ENCODE data around the gene SUSD4. TPM values are rescaled to one million over a fixed set of nuclear protein-coding genes. Genes with fewer than 3 reads are reported as not detected.

Gene SUSD4
- total RNA-seq, 6 donors from 2014 or later, result 0.55 to 3.8 (median 2.9) TPM; not detected in 1

- no peaks in the 10 kb centered on the region for H3K4me1 ChIP-seq
- no peaks in the 10 kb centered on the region for H3K9me3 ChIP-seq
- ATAC-seq (ENCODE audit: low FRiP score in 2 of 2) (no peak), DNase-seq (no peak)
- no peak overlapping the region for H3K27ac ChIP-seq
- no peak overlapping the region for H3K4me3 ChIP-seq
- H3K36me3 ChIP-seq, result no peaks in the 10 kb centered on the region
- 87 to 91% methylated on average over 6 of the region's 6 CpGs for WGBS, 2 donors
- TF ChIP-seq EP300 (IDR thresholded peaks at IDR 0.05), result no peak
- no peak for TF ChIP-seq POLR2AphosphoS5 (IDR thresholded peaks at IDR 0.05)
- H3K27me3 ChIP-seq, result no peaks in the 10 kb centered on the region
Observed at GRCh38 chr1:223250632-223251015, 113.4 kb downstream of the SUSD4 start.

- no peak for ATAC-seq (ENCODE audit: low FRiP score in 2 of 2)
- H3K4me1 ChIP-seq, result no peaks in the 10 kb centered on the region
- no peaks in the 10 kb centered on the region for H3K9me3 ChIP-seq
- no peaks in the 10 kb centered on the region for H3K27me3 ChIP-seq
- no peak overlapping the region for H3K27ac ChIP-seq
- no peaks in the 10 kb centered on the region for H3K36me3 ChIP-seq
- 71 to 76% methylated on average over 3 of the region's 3 CpGs for WGBS, 2 donors
- no peak overlapping the region for H3K4me3 ChIP-seq
- TF ChIP-seq POLR2A (IDR thresholded peaks at IDR 0.05), result no peak
- TF ChIP-seq, protein P1, sequence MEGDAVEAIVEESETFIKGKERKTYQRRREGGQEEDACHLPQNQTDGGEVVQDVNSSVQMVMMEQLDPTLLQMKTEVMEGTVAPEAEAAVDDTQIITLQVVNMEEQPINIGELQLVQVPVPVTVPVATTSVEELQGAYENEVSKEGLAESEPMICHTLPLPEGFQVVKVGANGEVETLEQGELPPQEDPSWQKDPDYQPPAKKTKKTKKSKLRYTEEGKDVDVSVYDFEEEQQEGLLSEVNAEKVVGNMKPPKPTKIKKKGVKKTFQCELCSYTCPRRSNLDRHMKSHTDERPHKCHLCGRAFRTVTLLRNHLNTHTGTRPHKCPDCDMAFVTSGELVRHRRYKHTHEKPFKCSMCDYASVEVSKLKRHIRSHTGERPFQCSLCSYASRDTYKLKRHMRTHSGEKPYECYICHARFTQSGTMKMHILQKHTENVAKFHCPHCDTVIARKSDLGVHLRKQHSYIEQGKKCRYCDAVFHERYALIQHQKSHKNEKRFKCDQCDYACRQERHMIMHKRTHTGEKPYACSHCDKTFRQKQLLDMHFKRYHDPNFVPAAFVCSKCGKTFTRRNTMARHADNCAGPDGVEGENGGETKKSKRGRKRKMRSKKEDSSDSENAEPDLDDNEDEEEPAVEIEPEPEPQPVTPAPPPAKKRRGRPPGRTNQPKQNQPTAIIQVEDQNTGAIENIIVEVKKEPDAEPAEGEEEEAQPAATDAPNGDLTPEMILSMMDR (IDR thresholded peaks at IDR 0.05), result no peak
- no peak for TF ChIP-seq POLR2AphosphoS5 (IDR thresholded peaks at IDR 0.05)
- no peak for TF ChIP-seq EP300 (IDR thresholded peaks at IDR 0.05)
- no peak for DNase-seq
Observed at GRCh38 chr1:223249854-223250631, 113.9 kb downstream of the SUSD4 start.

DNA sequence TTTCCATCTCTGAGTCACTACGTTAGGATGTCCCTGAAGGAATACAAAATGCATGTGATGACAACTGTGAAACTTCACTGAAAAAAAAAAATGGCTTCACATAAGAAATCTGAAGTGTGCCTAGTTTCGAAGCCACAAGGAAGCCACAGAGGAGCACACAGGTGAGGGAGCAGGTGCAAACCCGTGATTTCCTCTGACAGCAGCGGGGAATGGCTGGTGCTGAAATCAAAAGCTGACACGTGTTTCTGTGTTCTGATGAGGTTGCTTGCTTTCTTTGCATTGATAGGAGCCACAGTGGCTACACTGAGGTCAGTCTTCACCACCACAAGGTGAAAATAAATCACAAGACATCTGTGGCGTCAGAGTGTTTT lies 115.2 kb downstream of the SUSD4 start:
- ATAC-seq (ENCODE audit: low FRiP score in 2 of 2) (no peak), DNase-seq (no peak)
- TF ChIP-seq EP300 (IDR thresholded peaks at IDR 0.05) (no peak), POLR2AphosphoS5 (IDR thresholded peaks at IDR 0.05) (no peak), POLR2A (IDR thresholded peaks at IDR 0.05) (no peak)
- TF ChIP-seq, protein P1 (IDR thresholded peaks at IDR 0.05), result no peak
- WGBS, 2 donors, result 78 to 80% methylated on average over 6 of the region's 6 CpGs
- no peak overlapping the region for H3K27ac ChIP-seq
- no peaks in the 10 kb centered on the region for H3K36me3 ChIP-seq
- no peaks in the 10 kb centered on the region for H3K27me3 ChIP-seq
- H3K9me3 ChIP-seq, result no peaks in the 10 kb centered on the region
- H3K4me3 ChIP-seq, result no peak overlapping the region
- H3K4me1 ChIP-seq, result no peaks in the 10 kb centered on the region

DNA sequence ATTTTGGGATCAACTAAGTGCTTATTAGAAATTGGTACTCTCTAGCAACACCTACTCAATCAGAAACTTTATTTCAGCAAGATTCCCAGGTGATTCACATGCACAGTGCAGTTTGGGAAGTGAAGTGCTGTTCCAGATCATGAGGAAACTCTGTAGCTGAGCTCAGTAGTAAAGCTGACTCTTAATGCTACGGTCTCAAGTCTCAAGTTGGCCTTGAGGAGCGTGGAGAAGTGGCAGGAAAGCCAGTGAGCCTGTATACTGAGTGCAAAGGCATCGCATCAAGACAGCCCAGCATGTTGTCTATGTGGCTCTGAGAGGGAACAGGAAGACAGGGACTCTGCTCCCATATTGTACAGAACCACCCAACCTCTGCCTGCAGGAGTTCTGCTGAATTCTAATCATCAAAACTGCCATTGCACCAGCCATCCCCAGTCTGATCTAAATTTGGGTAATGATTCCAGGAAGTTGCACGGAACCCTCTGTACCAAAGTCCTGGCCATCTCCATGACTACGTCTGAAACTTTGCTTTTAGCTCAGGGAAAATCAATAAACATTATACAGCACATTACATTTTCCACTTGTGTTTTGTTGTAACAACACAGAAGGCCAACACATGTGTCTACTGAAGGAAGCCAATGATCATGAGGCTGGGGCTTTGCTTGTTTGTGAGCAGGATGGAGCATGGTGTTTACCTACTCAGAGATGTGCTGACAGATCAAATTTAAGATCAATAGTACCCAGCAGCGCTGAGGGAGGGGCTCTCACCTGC lies 115.8 kb downstream of the SUSD4 start:
- no peak overlapping the region for H3K4me3 ChIP-seq
- H3K27ac ChIP-seq, result no peak overlapping the region
- WGBS, 2 donors, result 68 to 78% methylated on average over 6 of the region's 6 CpGs
- H3K9me3 ChIP-seq, result no peaks in the 10 kb centered on the region
- DNase-seq (no peak), ATAC-seq (ENCODE audit: low FRiP score in 2 of 2) (peak in 1 of 2 donors; percentile 32)
- H3K36me3 ChIP-seq, result no peaks in the 10 kb centered on the region
- TF ChIP-seq, protein P1 (IDR thresholded peaks at IDR 0.05), result no peak
- no peak for TF ChIP-seq EP300 (IDR thresholded peaks at IDR 0.05)
- no peak for TF ChIP-seq POLR2A (IDR thresholded peaks at IDR 0.05)
- no peak for TF ChIP-seq POLR2AphosphoS5 (IDR thresholded peaks at IDR 0.05)
- H3K4me1 ChIP-seq, result no peaks in the 10 kb centered on the region
- H3K27me3 ChIP-seq, result no peaks in the 10 kb centered on the region

- Histone ChIP-seq H3K4me1 (no peaks in the 10 kb centered on the region), H3K36me3 (no peaks in the 10 kb centered on the region), H3K27me3 (no peaks in the 10 kb centered on the region), H3K27ac (no peak overlapping the region), H3K9me3 (no peaks in the 10 kb centered on the region), H3K4me3 (no peak overlapping the region)
- ATAC-seq (ENCODE audit: low FRiP score in 2 of 2) (no peak), DNase-seq (no peak)
- TF ChIP-seq EP300 (IDR thresholded peaks at IDR 0.05) (no peak), POLR2A (IDR thresholded peaks at IDR 0.05) (no peak), POLR2AphosphoS5 (IDR thresholded peaks at IDR 0.05) (no peak)
- TF ChIP-seq, protein P1 (IDR thresholded peaks at IDR 0.05), result no peak
- WGBS, 2 donors, result 72 to 73% methylated on average over 5 of the region's 5 CpGs
Observed at GRCh38 chr1:223246476-223247112, 117.4 kb downstream of the SUSD4 start.

Data from upper lobe of left lung (tissue), 6 donors.